ENCODE measurements around the gene CROCC2.

The CROCC2 gene

DNA sequence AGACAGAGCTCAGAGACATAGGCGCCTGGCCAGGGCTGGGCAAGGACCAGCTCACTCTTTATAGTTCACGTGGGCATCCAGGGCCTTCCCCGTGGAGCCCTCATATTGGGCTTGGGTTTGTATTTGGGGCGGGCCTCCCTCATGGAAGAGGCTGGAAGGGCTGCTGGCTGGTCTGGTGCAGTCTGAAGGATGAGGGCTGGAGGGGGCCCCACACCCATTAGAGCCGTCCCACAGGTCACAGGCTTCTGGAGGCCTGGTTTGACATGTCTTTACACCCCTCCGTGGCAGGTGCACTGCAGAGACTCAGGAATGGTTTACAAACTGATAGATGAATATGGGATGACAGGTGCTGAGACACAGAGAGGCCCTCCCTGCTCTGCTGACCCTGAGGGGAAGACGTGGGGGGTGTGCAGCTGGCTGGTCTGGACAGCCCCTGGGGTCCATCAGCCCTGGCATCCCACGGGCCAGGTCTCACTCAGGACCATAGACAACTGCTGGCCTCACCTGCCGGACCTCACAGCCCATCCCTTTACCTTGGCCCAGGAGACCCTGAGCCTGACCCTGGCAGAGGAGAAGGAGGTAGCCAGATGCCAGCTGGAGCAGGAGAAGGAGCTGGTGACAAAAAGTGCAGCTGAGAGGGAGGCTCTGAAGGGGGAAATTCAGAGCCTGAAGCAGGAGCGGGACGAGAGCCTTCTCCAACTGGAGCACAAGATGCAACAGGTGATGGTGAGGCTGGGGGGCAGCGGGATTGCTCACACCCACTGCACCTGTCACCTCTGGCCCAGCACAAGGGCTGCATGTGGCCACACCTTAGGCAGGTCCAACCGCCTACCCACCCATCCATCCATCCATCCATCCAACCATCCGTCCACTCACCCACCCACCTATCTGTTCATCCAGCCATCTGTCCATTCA, 43.9 kb downstream of the CROCC2 start:
- DNase-seq = no peak

DNA sequence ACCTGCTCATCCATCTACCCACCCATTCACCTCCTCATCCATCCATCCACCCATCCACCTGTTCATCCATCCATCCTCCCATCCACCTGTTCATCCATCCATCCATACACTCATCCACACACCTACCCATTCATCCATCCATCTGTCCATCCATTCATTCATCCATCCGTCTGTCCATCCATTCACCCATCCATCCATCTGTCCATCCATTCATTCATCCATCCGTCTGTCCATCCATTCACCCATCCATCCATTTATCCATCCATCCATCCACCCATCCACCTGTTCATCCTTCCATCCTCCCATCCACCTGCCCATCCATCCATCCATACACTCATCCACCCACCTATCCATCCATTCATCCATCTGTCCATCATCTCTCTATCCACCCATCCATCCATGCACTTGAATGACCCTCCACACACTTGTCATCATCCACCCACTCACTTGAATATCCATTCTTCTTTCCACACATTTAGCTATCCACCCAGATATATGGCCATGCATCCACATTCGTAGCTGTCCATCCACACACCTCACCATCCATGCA, 45.0 kb downstream of the CROCC2 start:
- DNase-seq = no peak
- in situ Hi-C loops (cut with MboI; ENCODE audit: low pct_unique_long_range_greater_than_20kb, low sequenced_read_pairs) = no loop called here

More for the DNA sequence above, 43.9 kb downstream of the CROCC2 start:
- in situ Hi-C loops (cut with MboI; ENCODE audit: low pct_unique_long_range_greater_than_20kb, low sequenced_read_pairs) = no loop called here

DNA sequence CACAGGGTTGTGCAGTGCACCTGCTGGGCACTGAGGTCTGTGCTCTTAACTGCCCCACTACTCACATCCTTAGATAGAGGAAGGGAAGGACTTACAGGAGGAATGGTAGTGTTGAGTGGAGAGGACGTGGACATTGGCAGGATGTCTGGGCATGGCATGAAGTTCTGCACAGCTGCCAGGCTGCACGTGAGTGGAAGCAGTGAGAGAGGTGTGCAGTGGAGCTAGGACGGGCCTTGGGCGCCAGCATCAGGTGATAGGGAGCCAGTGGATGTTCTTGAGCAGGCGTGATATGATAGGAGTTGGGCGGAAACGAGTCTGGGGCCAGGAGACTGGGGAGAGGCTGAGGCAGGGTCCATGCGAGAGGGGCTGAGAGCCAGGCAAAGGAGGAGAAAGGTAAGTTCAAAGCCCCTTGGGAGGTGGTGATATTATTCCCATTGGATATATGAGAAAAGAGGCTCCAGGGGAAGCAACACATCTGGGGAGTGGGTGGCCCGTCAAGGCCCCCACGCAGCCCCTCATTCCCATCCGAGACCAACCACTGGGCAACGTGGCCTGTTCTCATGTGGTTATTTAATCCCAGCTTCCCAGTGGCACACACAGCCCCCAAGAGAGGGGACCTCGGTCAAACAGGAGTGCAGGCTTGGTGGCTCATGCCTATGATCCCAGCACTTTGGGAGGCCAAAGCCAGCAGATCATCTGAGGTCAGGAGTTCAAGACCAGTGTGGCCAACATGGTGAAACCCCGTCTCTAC, 46.5 kb downstream of the CROCC2 start:
- in situ Hi-C loops (cut with MboI; ENCODE audit: low pct_unique_long_range_greater_than_20kb, low sequenced_read_pairs) = no loop called here
- DNase-seq = no peak

DNA sequence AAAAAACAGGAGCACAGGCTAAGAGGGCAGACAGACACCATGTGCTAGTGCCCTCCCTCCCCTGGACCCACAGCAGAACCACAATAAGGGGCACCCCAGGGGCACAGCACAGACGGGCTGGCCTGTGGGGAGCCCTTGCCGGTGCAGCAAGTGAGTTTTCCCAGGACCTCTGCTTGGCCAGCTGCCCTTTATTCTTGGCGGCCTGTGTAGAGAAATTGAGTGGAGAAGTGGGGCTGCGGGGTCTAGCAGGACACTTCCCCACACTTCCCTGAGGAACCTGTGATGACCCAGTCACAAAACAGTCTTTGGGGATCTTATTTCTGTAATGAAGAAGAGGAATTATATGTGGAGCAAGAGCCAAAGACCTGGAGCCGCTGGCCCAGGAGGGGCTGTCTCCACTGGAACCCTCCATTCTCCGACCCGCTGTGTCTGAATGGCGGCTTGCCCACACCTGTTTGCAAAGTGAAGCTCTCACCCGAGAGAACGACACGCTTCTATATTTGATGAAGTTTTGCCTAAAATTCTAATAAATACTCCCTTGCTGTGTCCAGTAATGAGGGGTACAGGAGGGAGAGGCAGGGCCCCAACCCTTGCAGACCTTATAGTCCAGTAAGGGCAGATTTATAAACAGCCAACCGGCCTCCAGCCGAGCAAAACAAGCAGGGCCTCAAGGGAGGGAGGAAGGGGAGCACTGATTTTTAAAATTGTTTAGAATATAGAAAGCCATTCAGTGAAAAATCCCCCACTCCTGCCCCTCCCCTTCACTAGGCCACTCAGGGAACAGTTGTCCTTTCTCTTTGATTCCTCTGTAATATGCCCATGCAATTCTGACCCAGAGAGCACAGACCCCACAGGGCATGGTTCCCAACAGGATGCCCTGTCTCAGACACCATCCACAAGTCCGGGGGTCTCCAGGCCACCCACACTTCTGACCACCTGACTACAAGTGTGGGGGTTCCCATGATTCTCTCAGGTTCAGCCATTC, 47.6 kb downstream of the CROCC2 start:
- DNase-seq = no peak
- in situ Hi-C loops (cut with MboI; ENCODE audit: low pct_unique_long_range_greater_than_20kb, low sequenced_read_pairs) = no loop called here

DNA sequence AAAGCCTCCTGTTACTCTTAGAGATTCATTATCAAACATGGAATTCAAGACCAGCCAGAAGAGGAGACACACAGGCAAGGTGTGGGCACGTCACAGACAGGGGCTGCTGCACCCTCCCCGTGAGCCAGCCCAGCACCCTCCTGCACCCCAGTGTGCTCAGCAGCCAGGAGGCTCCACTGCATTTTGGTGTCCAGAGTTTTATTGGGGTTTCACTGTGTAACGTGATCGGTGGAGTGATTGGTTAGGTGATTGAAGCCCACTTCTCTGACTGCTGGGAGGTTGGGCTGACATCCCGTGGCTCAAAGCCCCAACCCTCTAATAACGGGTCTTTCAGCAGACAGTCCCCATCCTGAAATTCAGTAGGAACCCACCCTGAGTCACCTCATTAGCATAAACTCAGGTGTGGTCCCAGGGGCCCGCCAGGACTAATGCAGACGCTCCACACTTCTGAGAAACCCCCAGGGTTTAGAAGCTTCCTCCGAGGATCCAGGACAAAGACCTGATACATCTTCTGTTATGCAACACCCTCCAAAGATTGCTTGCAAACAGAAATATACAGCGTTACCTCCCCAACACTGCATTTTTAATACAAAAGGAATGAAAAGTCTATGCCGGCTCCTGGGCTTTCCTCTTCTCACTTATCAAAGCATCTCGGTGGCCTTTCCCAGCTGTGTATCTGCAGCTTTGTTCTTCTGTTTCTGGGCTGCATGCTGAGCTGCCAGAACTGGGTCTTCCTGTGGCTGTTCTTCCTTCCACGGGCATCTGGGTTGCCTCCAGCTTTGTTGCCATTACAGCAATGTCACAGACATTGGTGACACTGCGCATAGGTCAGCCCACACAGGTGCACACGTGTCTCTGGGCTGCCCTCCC, 48.5 kb downstream of the CROCC2 start:
- no peak for DNase-seq
- in situ Hi-C loops (cut with MboI; ENCODE audit: low pct_unique_long_range_greater_than_20kb, low sequenced_read_pairs) = no loop called here

DNA sequence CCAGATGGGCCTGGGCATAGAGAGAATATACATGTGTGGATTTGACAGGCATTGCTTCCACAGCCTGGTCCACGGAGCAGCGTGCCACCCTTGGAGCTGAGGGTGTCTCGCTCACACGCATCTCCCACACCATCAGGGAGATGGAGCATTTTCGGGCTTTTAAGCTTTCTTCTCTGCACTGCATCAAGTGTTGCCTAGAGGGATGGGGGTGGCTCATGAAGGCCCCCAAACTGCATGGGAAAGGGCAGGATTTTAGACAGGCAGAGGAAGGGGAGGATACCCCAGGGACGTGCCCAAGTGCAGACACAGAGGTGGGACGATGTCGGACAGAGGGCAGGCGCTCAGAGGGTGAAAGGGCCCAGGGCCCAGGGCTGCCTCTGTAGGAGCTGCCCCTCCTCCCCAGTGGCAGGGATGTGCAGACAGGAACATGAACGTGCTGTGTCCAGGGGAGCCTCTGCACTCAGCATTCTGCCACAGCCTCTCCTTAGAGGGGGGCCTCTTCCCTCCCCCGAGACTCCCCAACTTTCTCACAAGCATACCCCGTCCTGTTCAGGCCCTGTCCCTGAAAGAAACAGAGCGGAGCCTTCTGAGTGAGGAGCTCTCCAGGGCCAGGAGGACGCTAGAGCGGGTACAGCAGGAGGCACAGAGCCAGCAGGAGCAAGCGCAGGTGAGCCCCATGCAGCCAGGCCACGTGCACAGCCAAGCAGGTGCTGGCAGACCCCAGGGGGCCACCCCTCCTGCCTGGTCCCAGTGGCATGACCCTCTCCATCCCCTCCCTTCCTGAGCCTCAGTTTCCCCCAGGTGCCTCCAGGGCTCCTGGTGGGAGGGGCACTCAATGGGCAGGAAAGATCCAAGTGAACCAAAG, 49.4 kb downstream of the CROCC2 start:
- in situ Hi-C loops (cut with MboI; ENCODE audit: low pct_unique_long_range_greater_than_20kb, low sequenced_read_pairs) = no loop called here
- DNase-seq = no peak

DNA sequence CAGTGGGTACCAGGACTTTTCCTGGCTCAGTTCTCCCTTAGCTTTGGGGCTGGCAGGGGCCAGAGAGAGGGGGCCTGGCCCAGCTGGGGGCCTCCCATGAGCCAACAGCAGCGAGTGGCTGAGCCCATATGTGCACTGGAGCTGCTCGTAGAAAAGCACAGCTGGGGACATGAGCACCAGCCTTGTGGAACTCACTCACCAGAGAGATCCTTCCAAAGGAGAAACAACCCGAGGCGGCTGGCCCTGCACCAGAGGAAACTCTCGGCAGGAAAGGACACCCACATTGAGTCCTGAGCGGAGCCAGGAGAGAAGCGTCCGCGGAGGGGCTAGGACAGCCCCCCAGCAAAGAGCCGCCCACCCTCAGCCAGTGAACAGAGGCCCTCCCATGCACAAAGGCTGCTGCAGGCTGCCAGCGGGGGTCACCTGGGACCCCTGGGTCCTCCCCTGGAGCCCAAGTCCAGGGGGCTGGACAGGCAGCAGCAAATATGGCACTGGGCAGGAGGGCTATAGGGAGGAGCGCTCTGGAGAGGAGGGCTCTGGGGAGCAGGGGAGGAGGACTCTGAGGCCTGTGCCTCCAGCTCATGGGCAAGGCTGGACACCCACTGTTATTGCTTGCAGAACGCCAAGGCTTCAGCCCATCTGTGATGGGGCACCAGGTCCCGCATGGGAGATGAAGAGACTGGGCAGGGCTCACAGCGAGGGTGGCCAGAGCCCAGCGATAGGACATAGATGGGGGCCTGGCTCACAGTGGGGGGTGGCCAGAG, 50.2 kb downstream of the CROCC2 start:
- in situ Hi-C loops (cut with MboI; ENCODE audit: low pct_unique_long_range_greater_than_20kb, low sequenced_read_pairs) = no loop called here
- no peak for DNase-seq

DNA sequence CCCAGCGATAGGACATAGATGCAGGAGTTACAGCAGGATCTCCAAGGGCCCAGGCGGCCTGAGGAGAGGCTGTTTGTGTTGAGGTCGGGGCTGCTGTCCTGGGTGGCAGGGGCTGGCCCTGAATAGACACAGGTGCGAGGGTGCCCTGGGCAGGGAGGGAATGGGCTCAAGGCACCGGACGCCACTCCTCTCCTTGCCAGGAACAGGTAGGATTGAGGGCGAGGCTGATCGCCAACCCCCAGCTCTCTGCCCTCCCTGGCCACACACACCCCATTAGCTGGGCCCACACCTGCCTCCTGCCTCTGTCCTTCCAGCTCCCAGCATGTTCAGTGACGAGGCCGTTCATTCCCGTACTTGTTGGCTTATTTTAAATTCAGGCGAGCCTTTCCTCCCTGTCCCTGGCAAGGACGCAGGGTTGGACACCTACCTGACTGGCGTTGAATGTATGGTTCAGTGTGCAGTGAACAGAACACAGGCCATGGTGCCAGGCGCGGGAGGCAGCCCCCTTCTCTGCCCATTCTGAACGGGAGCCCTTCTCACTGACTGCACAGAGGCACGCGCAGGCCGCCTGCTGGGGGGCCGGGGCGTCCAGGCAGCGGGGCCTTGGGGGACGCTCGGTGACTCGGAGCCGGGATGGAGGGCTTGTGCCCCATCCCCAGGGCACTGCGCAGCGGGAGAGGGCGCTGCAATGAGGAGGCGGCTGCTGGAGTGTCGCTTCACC, 51.0 kb downstream of the CROCC2 start:
- DNase-seq = no peak
- in situ Hi-C loops (cut with MboI; ENCODE audit: low pct_unique_long_range_greater_than_20kb, low sequenced_read_pairs) = no loop called here

DNA sequence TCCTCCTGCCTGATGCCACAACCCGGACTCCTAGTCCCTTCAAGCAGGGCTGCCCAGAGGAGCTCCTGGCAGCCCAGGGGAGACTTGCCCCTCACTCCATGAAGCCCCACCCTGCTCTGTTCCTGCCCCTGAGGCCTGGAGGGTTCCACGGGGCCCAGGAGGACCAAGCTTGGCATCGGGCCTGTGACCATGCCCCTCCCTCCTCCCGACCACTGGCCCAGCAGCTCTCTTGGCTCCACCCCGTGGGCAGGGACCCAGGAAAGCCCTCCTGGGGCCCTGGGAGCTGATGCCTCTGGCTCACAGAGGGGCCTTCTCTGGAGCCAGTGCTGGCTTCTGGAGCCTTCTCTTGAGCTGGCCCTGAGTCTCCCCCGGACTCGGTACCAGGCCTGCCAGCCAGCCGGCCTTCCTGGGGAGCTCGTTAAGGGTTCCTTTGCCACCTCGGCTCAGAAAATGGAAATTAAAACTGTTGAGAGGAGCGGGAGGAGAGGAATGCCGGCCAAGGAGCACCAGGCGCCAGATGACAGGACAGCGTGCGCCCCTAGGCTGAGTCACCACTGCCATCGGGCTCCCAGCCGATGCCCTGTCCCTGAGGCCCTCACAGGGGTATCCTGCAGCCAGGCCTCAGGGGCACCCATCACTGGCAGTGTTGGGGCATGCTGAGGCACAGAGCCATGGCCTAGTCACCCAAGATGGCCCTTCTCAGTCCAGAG, 51.7 kb downstream of the CROCC2 start:
- in situ Hi-C loops (cut with MboI; ENCODE audit: low pct_unique_long_range_greater_than_20kb, low sequenced_read_pairs) = no loop called here
- DNase-seq = no peak

DNA sequence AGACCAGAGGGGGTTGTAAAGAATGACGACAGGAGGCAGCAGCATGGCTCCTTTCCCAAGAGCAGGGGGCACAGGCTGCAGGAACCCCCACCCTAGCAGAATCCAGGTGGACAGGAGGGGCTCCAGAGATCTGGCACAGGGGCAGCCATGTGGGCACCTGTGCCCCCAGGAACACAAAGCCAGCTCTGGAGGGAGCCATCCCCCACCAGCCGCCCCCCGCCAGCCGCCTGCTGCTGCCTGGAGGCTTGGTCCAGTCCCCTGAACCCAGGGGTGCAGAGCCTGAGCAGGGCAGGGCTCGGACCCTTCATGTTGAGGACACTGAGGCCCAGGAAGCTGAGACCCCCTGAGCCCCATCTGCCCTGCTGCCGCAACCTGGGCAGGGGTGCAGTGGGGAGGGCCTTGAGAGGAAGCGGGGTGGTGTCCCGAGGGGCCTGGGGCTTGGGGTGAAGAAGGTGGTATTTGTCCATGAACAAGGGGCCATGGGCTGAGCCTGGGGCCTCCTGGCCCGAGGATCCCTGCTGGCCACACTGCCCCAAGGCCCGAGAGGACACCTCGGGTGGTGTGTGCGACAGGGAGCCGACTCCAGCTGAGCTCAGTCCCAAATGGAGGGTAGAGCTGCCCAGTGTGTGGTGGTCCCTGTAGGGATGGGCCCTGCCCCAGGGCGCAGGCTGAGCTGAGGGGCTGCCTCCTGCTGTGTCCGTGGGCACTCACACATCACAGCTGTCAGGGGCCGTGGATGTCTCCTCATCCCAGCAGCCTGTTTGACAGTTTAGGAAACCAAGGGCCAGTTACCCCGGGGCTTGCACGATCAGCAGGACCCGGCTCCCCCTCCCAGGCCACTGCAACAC, 52.5 kb downstream of the CROCC2 start:
- in situ Hi-C loops (cut with MboI; ENCODE audit: low pct_unique_long_range_greater_than_20kb, low sequenced_read_pairs) = no loop called here

DNA sequence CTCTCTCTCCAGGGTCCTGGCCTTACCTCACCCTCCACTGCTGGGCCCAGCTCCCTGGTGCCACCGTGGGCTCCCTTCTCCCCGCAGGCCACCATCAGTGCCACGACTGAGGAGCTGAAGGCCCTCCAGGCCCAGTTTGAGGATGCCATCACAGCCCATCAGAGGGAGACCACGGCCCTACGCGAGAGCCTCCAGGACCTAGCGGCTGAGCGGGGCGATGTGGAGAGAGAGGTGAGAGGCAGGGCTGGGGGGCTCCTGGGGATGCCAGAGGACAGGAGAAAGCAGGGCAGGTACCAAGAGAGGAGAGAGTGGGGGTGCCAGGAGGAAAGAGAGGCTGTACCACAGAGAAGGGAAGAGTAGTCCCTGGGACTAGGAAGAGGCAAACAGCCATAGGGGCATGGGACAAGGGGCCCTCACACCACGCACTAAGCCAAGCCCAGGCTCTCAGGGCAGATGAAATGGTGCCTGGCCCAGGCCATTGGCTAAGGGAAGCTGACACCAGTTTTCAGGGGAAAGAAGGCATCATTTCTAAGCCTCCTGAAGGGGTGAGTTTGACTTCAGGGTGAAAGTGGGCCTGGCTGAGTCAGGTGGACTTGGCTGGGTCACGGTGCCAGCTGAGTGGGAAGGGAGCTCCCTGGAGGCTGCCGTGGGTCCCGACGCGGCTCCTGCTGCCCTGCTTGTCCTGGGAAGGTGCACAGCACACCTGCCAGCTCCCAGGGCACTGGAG, 53.2 kb downstream of the CROCC2 start:
- in situ Hi-C loops (cut with MboI; ENCODE audit: low pct_unique_long_range_greater_than_20kb, low sequenced_read_pairs) = no loop called here
- DNase-seq = no peak

More for the DNA sequence above, 52.5 kb downstream of the CROCC2 start:
- no peak for DNase-seq

DNA sequence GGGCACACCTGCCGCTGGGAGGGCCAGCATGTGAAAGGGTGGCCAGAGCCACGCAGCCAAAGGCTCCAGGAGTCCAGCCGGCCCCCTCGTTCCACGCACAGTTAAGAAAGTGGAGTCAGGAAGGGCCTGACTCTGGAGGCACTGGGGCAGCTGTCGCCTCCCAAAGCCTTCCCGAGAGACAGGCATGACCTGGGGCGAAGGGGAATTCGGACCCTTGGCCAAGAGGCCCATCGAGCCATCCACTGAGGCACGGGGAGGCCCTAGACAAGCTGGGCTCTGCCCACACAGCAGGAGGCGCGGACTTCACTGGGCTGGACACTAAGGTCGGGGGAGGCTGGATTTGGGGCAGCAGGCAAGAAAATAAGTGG, 53.8 kb downstream of the CROCC2 start:
- in situ Hi-C loops (cut with MboI; ENCODE audit: low pct_unique_long_range_greater_than_20kb, low sequenced_read_pairs) = no loop called here
- no peak for DNase-seq

DNA sequence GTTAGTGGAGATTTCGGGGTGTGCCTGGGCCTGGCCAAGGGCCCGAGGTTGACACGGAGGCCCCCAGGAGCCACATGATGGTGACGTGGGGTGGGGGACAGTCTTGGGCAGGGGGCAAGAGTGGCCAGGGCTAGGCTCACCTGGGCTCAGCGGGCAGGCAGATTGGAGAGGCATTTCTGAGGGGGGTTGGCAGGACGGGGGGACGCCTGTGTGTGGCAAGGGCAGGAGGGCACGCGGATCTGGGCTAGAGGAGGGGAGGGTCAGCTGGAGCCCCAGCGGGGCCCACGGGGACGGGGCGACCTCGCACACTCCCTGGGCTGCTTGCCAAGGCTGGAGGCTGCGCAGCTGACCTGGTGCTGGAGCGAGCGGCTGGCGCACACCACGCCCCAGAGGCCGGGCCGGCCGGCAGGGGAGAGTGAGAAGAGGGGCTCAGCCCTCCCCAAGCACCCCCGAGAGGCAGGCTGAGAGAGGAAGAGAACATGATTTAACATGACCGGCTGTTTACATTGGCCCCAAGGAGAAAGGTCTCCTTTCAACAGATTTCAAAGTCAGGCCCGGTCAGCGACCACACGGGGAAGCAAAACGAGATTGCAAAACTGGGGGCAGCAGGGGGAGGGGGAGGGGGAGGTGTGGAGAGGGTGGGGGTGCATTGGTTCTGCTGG, 54.3 kb downstream of the CROCC2 start:
- in situ Hi-C loops (cut with MboI; ENCODE audit: low pct_unique_long_range_greater_than_20kb, low sequenced_read_pairs) = no loop called here
- DNase-seq = no peak

Measured in KBM-7 (cell line).